Measurements from ENCODE around the gene SRRD. TPM values are rescaled to one million over a fixed set of nuclear protein-coding genes. Genes with fewer than 3 reads are reported as not detected.
A peak's percentile ranks its signal among the peaks of the same experiment; 100 is the strongest.

The SRRD gene
- total RNA-seq, 1 donor from 2014 or later = 16.3 TPM

DNA sequence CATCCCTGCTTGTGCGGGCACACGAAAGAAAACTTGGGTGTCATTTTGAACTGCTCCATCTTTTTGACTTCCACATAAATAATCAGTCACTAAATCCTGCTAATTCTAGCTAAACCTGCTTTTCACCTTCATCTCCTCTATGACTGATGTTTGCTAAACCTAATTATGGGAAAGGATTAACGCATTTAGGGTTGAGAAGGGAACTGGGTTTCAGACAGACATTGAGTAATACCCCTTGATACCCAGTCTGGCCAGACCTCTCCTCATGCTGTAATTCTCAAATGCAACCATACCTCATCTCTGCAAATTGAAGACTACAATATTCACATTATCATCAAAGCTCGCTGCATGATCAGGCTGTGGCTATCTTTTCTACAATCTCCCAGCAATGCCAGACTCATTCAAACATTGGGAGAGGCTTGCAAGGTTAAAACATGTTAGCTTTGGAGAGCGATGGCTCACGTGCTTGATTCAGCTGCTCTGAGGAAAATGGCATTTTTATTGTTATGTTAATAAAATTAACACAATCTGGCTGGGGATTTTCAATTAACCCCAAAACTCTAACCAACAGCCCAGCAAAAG is 2.5 kb upstream of the SRRD start:
- no peak for DNase-seq (ENCODE audit: low spot score)

DNA sequence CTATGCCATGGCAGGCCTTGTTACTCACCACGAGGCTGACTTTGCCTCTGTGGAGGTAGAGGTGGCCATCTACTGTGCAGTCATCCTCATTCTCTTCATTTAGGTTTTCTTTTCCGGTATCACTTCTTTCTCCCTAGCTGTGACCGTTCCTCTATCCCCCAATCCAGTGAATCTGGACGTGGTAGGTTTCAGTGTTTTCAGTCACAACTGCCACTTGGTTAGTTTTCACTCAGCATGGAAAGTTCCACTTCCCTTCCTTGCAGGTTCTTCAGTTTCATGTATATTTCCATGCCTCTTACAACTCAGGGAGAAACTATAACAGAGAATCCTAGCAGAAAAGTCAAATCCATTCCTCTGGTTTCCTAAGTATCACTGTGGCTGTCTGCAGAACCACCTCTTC is 2.0 kb upstream of the SRRD start:
- DNase-seq (ENCODE audit: low spot score) = no peak

DNA sequence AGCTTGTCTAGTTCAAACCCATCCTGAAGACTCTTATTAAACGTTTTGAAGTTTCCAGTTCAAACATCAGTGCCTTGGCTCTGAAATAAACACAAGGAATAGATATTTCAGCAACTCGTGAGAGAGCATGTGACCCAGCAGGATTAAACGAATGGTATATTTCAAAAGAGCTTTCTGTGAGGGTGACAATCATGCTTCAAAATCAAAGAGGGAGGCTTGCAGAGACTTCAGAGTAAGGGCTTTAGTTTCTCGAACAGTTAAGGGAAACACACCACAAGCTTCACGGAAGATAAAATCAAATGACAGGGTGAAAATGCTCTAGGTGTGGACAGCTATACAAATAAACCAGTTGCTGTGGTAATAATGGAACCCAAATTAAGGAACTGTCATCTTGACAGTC is 1.5 kb upstream of the SRRD start:
- no peak for DNase-seq (ENCODE audit: low spot score)

DNA sequence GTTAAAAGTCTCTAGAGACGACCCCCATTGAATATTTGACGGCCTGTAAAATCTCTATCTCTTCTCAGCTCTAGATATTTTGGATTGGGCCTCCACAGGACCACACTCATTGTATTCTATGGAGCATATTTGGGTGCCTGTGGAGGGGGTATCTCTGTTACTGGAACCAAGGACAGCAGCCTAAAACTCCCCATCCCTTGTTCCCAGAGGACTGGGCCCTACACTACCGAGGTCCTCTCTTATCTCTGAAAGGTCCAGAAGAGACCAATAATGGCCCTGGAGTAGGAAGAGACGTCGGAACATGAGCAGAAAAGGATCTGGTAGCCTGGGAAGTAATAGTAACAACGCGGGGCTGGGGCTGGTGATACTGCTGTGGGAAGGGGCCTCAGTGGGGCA is 636 bp upstream of the SRRD start:
- DNase-seq (ENCODE audit: low spot score) = no peak

DNA sequence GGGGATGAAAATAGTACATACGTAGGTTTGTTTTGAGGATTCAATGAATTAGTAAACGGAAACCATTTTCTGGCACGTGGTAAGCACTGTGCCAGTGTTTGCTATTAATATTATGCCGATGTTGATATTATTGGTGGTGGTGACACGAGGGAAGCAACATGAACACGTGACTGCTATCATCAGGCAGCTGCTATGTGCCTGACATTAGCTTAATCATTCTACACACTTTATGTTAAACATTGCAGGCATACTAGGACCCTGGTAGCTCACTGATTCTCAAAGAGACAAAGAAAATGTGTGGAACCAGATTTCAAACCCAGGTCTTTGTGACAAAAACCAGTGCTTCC is 656 bp downstream of the SRRD start:
- DNase-seq (ENCODE audit: low spot score) = no peak

DNA sequence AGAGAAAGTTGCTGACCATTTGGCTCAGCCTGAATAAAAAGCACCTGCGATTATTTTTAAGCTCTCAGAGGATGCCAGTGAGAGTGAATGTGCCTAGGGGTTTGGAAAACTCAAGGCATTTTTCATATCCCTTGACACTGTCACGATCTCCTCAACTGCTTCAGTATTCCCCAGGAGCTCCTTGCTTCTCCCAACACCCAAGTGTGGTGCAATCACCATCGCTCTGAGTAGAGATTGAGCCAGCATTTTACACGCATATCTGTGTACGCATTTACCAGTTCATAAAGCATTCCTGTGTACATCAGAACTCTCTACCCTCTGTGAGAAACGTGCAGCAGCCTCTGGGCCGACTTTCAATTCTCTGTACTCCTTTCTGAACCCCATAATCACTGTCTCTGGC is 1.3 kb downstream of the SRRD start:
- DNase-seq (ENCODE audit: low spot score) = no peak

DNA sequence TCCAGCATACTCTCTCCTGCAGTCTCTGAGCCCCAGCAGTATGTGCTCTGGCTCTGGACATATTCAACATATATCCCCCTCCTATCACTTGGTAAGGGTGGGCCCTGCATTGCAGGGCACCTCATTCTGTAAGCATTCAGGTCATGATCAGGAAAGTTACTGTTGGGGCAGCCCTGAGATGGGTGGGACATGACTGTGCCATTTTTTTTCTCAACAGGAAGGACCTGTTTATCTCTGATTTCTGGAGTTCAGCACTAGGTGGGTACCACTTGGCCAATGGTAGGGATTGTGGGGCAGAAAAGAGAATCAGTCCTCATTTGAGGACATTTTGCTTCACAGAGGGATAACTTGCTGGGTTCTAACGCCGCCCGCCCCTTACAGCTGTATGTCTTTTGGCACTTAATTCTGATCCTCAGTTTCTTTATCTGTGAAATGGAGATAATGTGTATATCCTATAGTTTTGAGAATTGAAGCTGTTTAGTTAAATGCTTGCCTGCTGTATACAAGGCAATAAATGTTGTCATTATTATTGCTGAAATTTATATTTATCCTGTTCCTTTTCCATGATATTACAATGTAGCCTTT is 2.2 kb downstream of the SRRD start:
- no peak for DNase-seq (ENCODE audit: low spot score)

DNA sequence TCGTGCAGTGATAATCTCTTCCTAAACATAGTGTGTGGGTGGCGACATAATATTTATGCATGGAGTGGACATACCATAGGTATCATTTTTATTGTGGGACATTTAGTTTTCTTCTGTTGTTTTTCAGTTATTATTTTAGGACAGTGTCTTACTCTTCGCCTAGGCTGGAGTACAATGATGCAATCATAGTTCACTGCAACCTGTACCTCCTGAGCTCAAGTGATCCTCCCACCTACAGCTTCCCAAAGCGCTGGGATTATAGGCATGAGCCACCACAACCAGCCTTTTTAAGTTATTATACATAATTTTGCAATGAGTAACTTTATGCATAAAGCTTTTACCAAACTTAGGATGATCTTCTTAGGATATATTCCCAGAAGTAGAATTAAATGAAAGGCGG is 2.7 kb downstream of the SRRD start:
- DNase-seq (ENCODE audit: low spot score) = no peak

DNA sequence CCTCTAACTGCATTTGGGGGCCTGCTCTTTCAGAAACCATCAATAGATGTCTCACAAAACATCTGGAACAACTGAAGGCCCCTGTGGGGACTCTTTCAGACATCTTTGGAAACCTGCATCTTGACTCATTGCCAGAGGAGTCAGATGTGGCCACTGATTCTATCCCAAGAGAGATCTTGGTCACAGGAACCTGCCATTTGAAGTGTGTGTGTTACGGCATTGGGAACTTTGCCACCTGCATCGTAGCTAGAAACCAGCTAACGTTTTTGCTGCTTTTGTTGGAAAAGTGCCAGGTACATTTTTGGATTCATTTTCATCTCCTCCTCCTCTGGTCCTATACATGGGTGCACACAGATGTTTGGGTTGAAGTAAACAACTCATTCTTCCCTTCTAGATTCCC is 4.3 kb downstream of the SRRD start:
- DNase-seq (ENCODE audit: low spot score) = no peak

DNA sequence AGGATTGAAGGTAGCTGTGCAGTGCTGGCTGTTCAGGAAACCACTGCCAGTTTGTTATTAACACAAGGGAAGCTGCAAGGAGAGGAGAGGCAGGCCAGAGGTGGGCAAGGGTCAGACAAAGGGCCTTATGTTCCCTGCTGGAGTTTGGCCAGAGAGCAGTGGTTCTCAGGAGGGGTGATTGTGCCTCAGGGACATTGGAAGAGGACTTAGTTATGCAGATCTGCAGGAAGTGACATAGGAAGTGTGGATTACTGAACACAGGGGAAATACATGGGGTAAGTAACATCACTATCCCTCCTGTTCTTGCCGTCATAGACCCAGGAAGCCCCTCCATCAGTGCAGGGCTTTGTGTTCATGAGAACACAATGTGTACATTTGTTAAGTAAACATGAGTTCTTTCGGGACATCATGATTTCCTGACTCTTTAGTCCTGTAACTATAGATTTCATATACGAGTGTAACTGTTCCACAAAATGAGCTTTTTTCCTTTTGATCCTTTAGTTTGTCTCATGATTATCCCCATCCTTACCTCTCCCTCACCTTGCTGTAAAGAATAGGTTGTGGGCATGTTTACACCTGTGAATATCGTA is 5.9 kb downstream of the SRRD start:
- no peak for DNase-seq (ENCODE audit: low spot score)

DNA sequence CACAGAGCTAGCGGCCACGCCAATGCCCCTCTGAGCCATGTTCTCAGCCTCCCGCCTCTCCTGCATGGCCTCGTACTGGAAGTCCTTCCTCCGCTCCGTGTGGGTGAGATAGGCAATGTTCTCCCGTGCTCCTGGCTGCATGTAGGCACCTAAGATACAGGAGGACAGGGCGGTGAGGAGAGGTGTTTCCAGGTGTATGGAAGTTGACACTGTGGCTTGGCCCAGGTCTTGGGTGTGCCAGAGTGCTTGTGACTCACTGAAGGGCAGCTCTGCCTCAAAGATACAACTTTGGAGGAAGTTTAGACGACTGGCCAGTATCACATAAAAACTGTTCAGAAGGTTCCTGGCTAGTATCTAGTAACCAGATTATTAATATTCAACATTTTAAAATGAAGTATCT is 8.5 kb downstream of the SRRD start:
- no peak for DNase-seq (ENCODE audit: low spot score)

DNA sequence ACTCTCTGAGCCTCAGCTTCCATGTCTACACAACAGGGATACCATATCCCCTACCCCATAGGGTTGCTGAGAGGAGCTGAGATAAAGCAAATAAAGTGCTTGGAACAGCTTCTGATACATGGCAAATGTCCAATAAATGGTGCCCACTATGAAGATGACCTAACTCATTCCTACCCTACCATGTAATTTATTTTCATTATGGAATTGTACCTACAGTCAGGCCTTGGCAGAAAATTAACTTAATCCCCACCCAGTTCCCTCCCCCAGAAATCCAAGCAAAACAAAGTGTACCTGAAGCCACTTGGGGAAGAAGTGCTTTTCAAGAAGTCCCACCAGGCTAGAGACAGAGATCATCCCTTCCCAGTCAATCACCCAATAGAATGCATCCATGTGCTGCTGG is 10.8 kb downstream of the SRRD start:
- no peak for DNase-seq (ENCODE audit: low spot score)

DNA sequence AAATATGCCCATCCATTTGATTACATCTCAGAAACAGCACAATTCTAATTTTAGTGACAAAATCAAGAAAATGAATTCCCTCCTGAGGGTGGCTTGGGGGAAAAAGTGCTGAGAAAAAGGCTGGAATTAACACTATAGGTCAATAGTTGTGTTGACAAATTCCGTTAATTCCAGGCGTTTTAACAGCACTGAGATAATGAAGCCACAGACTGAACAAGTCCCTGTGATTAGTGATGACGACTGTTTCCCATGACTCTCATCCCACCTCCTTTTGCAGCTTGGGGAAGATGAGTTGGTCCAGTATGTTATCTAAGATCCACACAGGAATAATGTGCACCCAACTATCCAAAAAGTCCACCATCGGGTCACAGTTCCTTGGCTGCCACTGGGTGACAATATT is 12.8 kb downstream of the SRRD start:
- no peak for DNase-seq (ENCODE audit: low spot score)

DNA sequence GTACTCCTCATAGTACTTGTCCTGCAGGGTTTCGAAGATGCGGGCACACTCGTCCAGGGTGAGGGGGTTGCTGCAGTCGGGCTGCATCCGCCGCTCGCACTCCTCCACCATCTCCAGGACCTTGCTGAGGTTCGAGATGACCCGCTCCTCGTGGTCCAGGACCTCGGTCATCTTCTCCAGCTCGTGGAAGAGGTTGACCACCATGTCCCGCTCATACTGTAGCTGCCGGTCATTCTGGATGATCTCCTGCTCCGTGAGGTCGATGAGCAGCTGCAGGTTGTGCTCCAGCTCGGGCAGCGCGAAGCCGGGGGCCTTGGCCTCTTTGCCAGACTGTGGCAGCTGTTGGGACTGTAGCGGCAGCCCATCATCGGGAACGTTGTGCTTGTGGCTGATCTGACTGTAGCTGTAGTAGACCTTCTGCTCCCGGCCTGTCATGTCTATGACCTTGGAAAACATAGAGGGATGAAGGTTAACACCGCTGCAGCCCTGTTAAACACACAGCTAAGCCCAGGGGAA is 15.6 kb downstream of the SRRD start:
- DNase-seq (ENCODE audit: low spot score) = no peak

DNA sequence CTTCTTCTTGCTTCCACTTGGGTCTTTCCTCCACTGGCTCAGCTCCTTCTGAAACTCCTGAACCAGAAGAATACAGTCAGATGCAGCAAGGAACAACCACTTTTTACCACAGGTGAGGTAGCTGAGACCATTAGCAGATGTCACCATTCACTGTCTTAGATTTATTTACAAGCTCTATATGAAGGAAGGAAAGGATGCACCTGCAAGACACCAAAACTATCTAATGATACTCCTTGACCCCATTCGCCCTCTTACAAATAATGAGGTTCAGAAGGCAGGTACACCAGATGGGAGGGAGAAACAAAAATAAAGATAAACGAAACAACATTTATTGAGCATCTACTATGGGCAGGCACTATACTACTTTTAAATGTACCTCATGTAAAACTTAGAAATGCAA is 18.3 kb downstream of the SRRD start:
- no peak for DNase-seq (ENCODE audit: low spot score)

DNA sequence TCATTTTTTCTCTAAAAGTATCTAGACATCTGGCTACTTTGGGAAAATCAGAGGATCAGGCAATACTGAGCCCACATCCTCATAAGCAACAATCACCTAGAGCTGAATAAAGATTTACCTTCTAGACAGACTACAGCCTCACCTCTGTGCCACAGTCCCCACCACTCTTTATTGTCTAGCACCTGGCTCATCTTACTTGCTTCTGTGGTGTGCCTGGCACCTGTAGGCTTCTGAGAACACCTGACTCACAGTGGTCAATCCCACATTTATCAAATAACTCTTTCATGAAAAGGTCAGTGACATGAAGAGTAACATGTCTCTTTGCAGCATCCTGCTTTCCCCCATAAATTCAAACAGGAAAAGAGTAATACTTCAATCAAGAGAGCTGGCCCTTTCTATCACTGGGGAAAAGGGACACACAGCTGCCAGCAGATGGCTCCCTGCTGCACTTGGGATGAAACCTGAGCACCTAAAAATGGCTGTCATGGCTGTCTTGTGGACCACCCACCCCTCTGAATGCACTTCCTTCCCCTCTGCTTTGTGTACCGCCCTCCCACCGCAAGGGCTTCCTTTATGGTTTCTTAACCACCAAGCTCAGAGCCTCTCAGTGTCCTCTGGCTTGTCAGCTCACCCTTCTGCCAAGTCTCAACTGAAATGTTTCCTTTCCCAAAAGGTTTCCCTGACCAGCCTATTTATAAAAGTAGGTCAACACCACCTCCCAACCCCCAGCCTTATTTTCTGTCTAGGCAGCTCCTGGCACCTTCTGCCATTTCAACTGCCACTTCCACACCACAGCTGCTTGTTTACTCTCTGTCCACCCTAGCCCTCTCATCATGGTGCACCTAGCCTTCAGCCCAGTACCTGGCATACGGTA is 19.2 kb downstream of the SRRD start:
- no peak for DNase-seq (ENCODE audit: low spot score)

DNA sequence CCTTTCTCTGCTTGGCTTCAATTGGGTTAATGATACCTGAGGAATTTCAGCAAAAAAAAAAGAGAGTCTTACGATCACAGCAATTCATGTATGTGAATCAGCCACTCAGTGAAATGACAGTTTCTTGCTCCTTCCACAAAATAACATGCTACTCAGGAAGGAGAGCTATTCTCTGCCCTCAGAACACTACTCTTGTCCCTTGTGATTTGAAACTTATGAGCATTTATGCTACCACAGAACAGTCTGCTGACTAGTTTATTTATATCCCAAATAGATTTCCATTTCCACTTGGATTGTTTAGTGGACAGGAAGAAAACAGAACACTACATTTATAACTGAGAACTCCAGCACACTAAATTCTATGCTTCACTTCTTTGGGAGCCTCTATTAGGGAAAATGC is 20.1 kb downstream of the SRRD start:
- DNase-seq (ENCODE audit: low spot score) = no peak

DNA sequence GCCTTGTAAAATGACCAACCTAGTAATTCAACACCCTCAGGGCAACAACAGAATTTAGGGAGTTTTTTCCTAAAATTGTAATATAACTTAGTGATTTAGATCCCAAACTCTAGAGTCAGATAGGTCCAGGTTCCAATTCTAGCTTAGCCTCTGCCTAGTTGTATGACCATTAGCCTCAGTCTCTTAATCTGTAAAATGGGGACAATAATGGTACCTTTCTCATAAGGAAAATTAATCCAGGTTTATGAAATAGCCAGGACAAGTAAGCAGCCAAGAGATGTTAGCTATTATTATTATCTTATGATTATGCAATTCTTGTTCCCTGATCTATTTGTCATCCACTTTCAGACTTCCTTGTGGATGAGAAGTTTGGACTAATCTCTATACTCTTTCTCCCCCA is 24.5 kb downstream of the SRRD start:
- no peak for DNase-seq (ENCODE audit: low spot score)

DNA sequence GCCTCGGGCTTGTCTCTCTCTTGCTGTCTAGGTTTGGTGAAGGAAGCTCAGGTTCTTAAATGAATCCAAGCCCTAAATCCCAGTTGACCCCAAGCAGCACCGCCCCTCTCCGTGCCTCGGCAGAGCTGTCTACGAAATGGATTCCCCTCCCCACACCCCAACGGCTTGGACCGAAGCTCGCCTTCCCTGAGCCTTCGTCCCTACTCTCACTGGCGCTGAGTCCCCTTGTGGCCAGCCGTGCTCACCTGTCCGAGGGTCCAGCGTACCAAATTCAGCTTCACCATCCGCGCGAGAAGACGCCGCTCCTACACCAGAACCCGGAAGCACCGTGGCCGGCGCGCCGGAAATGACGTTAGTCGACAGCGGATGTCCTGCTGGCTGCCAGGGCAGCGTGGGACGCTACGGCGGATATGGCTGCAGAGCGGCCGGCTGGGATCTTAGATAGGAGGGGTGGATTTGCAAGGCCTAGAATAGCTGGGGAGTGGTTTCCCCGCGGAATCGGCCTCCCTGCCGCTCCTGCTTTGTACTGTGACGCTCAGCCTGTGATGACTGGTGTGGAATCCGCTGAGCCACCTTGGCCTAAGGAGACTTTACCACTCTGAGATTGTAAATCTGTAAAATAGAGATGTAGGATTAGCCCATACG is 28.6 kb downstream of the SRRD start, which contains the start of gene TFIP11:
TSS of gene TFIP11 (minus strand) at position 325 of the 645 bp plus-strand sequence. CDS start 2,201 bp downstream, outside the sequence.
- peak; percentile 98 for DNase-seq (ENCODE audit: low spot score)

DNA sequence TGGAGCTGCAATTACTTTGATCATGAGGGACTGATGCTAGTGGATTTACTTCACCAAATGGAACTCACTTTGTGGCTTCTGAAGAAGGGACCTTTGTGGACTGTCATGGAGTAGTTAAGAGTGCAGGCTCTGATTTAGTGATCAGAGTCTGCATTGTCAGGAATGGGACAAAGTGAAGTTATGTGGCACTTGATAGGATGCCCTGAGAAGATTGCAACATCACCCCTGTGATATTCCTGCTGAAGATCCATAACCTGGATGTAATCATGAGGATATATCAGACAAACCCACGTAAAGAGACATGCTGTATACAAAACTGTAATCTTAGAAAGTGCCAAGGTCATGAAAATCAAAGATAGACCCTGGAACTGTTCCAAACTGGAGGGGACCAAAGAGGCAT is 30.2 kb downstream of the SRRD start:
- DNase-seq (ENCODE audit: low spot score) = no peak

DNA sequence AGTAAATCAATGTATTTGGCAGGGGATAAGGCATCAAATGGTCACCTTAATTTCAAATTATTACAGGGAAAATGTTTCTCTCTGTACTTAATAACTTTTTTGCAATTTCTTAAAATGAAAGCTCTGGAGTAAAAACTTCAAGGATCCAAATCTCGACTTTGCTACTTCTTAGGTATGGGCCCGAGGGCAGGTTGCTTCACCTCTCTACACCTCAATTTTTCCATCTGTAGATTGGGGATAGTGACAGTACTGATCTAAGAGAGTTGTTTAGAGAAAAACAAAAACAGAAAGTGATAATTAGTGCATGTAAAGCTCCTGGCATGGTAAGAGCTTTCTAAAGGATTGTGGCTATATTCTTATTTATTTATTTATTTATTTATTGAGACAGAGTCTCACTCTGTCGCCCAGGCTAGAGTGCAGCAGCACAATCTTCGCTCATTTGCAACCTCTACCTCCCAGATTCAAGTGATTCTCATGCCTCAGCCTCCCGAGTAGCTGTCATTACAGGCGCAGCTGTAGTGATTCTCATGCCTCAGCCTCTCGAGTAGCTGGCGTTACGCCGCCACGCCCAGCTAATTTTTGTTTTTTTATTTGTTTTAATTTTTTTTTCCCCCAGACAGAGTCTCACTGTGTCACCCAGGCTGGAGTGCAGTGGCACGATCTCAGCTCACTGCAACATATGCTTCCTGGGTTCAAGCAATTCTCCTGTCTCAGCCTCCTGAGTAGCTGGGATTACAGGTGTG is 30.9 kb downstream of the SRRD start:
- no peak for DNase-seq (ENCODE audit: low spot score)
